Mesothelial cell of epicardium (in vitro differentiated cells): ENCODE results near the gene ARPC4. TPM values are rescaled to one million over a fixed set of nuclear protein-coding genes. Genes with fewer than 3 reads are reported as not detected.

Source experiments
- DNase-seq, 2 experiments: peaks; one replicate each; pipeline ENCODE4 v3.0.0; 2021; ENCODE audit warnings: low spot score in 2 of 2; ENCODE audit not compliant: unreplicated experiment in 2 of 2
- H3K27ac Mint-ChIP-seq: 2 replicates; pipeline ENCODE4 v1.8.0; 2021; ENCODE audit warnings: mixed read lengths
- H3K27me3 Mint-ChIP-seq: 2 replicates; pipeline ENCODE4 v1.8.0; 2021; ENCODE audit warnings: low read depth, mixed read lengths
- H3K36me3 Mint-ChIP-seq: 2 replicates; pipeline ENCODE4 v1.8.0; 2021; ENCODE audit warnings: mixed read lengths
- H3K4me1 Mint-ChIP-seq: 2 replicates; pipeline ENCODE4 v1.8.0; 2021; ENCODE audit warnings: mixed read lengths
- H3K4me3 Mint-ChIP-seq: 2 replicates; pipeline ENCODE4 v1.8.0; 2021; ENCODE audit warnings: mild to moderate bottlenecking, moderate library complexity, mixed read lengths
- H3K9me3 Mint-ChIP-seq: 2 replicates; pipeline ENCODE4 v1.8.0; 2021; ENCODE audit warnings: mixed read lengths
- total RNA-seq: library from RNA; stranded (reverse); gene quantifications from 3 replicates; pipeline ENCODE4 v1.2.1, GENCODE V29; 2021
- TF ChIP-seq, protein P1 (sequence below): fragments of 200-600 bp; sonication (generic); IDR thresholded peaks from one replicate; pipeline ENCODE4 v1.5.0; 2021; ENCODE audit warnings: antibody characterized with exemption; ENCODE audit not compliant: unreplicated experiment

Gene ARPC4
- total RNA-seq, 1 donor from 2014 or later, result 138 TPM

DNA sequence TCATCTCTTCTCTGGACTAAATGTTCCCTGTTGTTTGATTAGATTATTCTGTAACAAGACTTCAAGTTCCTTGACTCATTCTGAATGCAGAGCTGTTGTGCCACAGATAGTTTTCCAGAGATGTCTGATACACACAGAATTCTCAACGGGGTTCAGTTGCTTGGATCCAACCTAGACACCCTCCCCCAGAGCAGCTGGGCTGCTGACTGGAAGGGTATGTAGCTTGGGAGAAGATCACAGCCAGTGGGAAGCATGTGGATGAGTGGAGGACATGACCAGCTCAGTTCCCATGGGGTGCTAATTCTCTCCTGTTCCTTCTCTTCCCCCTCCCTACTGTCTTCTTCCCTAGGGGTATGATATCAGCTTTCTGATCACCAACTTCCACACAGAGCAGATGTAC is 10.6 kb downstream of the ARPC4 start:
- Mint-ChIP-seq H3K9me3 (no peaks in the 10 kb centered on the region), H3K36me3 (peaks cover 20% of the 10 kb centered on the region), H3K27ac (no peak overlapping the region), H3K4me1 (no peaks in the 10 kb centered on the region), H3K27me3 (no peaks in the 10 kb centered on the region), H3K4me3 (no peak overlapping the region)
- TF ChIP-seq, protein P1, sequence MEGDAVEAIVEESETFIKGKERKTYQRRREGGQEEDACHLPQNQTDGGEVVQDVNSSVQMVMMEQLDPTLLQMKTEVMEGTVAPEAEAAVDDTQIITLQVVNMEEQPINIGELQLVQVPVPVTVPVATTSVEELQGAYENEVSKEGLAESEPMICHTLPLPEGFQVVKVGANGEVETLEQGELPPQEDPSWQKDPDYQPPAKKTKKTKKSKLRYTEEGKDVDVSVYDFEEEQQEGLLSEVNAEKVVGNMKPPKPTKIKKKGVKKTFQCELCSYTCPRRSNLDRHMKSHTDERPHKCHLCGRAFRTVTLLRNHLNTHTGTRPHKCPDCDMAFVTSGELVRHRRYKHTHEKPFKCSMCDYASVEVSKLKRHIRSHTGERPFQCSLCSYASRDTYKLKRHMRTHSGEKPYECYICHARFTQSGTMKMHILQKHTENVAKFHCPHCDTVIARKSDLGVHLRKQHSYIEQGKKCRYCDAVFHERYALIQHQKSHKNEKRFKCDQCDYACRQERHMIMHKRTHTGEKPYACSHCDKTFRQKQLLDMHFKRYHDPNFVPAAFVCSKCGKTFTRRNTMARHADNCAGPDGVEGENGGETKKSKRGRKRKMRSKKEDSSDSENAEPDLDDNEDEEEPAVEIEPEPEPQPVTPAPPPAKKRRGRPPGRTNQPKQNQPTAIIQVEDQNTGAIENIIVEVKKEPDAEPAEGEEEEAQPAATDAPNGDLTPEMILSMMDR, result no peak
- no peak for DNase-seq

DNA sequence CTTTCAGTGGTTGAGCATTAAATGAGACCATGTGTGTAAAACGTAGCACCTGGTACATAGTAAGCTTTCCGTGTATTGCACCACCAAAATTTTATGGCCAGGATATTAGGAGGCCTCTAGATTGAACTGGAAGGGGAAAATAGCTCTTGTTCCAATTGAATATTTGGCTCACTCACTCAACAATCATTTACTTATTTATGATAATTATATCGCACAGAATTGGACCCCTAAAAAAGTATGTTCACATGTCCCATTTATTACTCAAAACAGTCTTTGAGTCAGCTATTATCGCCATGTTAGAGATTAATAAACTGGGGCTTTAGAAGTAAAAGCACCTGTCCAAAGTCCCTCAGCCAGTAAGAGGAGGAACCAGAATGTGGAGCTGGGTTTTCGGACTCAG is 12.1 kb downstream of the ARPC4 start:
- no peak overlapping the region for H3K4me3 Mint-ChIP-seq
- no peaks in the 10 kb centered on the region for H3K27me3 Mint-ChIP-seq
- no peak overlapping the region for H3K27ac Mint-ChIP-seq
- no peaks in the 10 kb centered on the region for H3K9me3 Mint-ChIP-seq
- DNase-seq, result no peak
- H3K4me1 Mint-ChIP-seq, result peaks cover 6% of the 10 kb centered on the region
- H3K36me3 Mint-ChIP-seq, result peaks cover 20% of the 10 kb centered on the region
- TF ChIP-seq, protein P1, result no peak

DNA sequence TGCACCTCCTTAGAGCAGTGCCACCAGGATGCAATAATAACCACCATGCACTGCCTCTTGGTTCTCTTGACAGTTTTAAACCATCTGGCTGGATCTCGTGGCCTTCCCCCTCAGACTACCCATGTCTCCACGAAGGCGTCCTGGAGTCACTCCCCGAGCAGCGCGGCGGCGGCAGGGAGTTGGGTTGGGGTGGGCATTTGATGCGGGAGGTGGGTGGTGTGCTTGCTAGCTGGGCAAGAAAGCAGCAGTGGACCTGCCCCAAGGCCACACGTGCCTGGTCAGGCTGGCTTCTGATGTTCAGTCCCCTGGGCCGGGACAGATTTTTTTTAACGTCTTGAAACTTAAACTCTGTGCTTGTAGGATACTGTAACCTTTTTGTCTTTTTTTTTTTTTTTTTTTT is 13.3 kb downstream of the ARPC4 start:
- peaks cover 16% of the 10 kb centered on the region for H3K4me1 Mint-ChIP-seq
- no peak overlapping the region for H3K27ac Mint-ChIP-seq
- TF ChIP-seq, protein P1, result no peak
- H3K36me3 Mint-ChIP-seq, result peaks cover 20% of the 10 kb centered on the region
- no peaks in the 10 kb centered on the region for H3K27me3 Mint-ChIP-seq
- no peak overlapping the region for H3K4me3 Mint-ChIP-seq
- H3K9me3 Mint-ChIP-seq, result no peaks in the 10 kb centered on the region
- DNase-seq, result no peak

DNA sequence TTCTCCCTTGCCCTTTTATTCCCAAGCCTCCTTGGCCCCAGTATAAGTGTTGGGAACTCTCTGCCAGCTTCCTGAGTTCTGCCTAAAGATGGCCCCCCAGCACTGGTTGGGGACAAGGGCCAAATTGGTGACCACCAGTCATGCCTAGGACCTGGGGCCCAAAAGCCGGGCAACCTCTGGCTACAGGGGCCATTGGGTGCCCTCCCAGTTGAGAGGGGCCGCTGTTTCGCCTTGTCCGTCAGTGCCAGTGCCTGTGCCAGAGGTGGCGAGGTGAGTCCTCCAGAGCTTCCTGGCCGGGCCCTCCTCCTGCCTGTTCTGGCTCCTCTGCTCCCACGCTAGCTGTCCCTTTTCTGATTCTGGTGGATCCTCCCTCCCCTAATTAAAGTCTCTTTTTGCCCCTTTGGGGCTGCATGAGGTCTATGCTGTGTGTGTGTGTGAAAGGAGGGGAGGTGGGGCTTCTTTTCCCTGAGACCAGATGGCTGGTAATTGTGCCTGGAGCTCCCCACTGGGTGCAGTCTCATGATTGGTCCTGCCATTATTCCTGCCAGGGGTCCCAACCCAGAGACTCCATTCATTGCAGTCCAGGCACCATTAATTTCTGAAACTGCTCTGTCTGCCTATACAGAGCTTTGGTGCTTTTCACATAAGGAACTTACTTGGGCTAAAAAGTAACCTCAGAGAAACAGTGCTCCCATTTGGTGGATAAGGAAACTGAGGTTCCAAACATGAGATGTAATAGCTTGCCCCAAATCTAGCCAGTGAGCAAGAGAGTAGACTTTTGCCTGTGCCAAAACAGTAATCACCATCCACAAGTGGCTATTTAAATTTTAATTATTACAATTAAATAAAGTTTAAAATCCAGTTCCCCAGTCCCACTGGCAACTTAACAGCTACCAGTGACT is 14.1 kb downstream of the ARPC4 start:
- Mint-ChIP-seq H3K27ac (peak overlapping the region; percentile 60), H3K27me3 (no peaks in the 10 kb centered on the region), H3K9me3 (no peaks in the 10 kb centered on the region), H3K4me3 (no peak overlapping the region), H3K4me1 (peaks cover 22% of the 10 kb centered on the region), H3K36me3 (peaks cover 18% of the 10 kb centered on the region)
- DNase-seq, result no peak
- TF ChIP-seq, protein P1, result no peak

DNA sequence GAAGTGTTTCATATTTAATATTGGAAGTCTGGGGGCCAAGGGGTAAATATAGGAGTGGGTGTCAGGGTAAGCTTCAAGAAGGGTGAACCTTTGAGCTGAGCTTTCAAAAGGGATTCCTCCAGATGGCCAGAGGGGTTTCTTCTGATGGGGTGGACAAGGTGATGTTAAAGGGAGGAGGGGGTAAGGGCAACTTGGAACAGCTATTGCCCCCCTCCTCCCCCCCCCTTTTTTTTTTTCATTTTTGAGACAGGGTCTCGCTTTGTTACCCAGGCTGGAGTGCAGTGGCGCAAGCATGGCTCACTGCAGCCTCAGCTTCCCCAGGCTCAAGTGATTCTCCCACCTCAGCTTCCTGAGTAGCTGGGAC is 15.1 kb downstream of the ARPC4 start:
- peaks cover 22% of the 10 kb centered on the region for H3K4me1 Mint-ChIP-seq
- H3K4me3 Mint-ChIP-seq, result no peak overlapping the region
- H3K27me3 Mint-ChIP-seq, result no peaks in the 10 kb centered on the region
- no peak for DNase-seq
- H3K36me3 Mint-ChIP-seq, result peaks cover 17% of the 10 kb centered on the region
- peak overlapping the region; percentile 98 for H3K27ac Mint-ChIP-seq
- TF ChIP-seq, protein P1, result no peak
- H3K9me3 Mint-ChIP-seq, result no peaks in the 10 kb centered on the region
